Natural killer cell (primary cell): ENCODE measurements around the gene ARL14EPL. TPM values are rescaled to one million over a fixed set of nuclear protein-coding genes. Genes with fewer than 3 reads are reported as not detected.
"Not testable (repeated sequence)": the region's sequence is repeated elsewhere in the genome, so short reads cannot be mapped to it uniquely, and the experiment has no call there.

Experiments
- ATAC-seq, 3 donors: fragments of 150-1000 bp in 2 of 3; fragments of 200-7000 bp in 1 of 3; cut with Tn5 transposase; 1 replicate in 1 of 3; 2 replicates in 2 of 3; pipeline ENCODE4 v1.10.0; 2021; ENCODE audit warnings: mild to moderate bottlenecking in 2 of 3, moderate library complexity in 2 of 3
- DNase-seq, 2 donors: peaks; one replicate each; pipeline versions ENCODE4 v3.0.0 to v3.0.0-alpha.2; 2013 to 2021; ENCODE audit warnings: mixed read lengths in 1 of 2
- H3K27ac ChIP-seq: one replicate; pipeline ENCODE4 v1.5.1; 2013; ENCODE audit warnings: mild to moderate bottlenecking, low read length
- H3K27me3 ChIP-seq: one replicate; pipeline ENCODE4 v1.6.1; 2013; ENCODE audit warnings: low read length; ENCODE audit not compliant: control insufficient read depth, insufficient read depth
- H3K36me3 ChIP-seq: one replicate; pipeline ENCODE4 v1.6.1; 2013; ENCODE audit warnings: low read length; ENCODE audit not compliant: control insufficient read depth, insufficient read depth
- H3K4me1 ChIP-seq: one replicate; pipeline ENCODE4 v1.6.1; 2013; ENCODE audit warnings: low read length; ENCODE audit not compliant: control insufficient read depth, insufficient read depth
- H3K4me3 ChIP-seq: one replicate; pipeline ENCODE4 v1.5.1; 2013; ENCODE audit warnings: low read length
- H3K9me3 ChIP-seq: one replicate; pipeline ENCODE4 v1.6.1; 2013; ENCODE audit warnings: low read length; ENCODE audit not compliant: control insufficient read depth, insufficient read depth
- H3K27ac Mint-ChIP-seq, 2 donors: one replicate each; pipeline ENCODE4 v1.8.0; 2022; ENCODE audit warnings: mild to moderate bottlenecking in 2 of 2, mixed read lengths in 2 of 2, moderate library complexity in 1 of 2
- H3K27me3 Mint-ChIP-seq, 2 donors: one replicate each; pipeline ENCODE4 v1.8.0; 2022; ENCODE audit warnings: low read depth in 2 of 2, mixed read lengths in 2 of 2
- H3K36me3 Mint-ChIP-seq: one replicate; pipeline ENCODE4 v1.8.0; 2022; ENCODE audit warnings: mixed read lengths
- H3K4me1 Mint-ChIP-seq, 2 donors: one replicate each; pipeline ENCODE4 v1.8.0; 2022; ENCODE audit warnings: mixed read lengths in 2 of 2
- H3K4me3 Mint-ChIP-seq: one replicate; pipeline ENCODE4 v1.8.0; 2022; ENCODE audit warnings: mild to moderate bottlenecking, moderate library complexity, mixed read lengths
- H3K9me3 Mint-ChIP-seq, 2 donors: one replicate each; pipeline ENCODE4 v1.8.0; 2022; ENCODE audit warnings: mixed read lengths in 2 of 2
- CTCF ChIP-seq: fragments of 200-600 bp; IDR thresholded peaks from one replicate; pipeline ENCODE4 v1.8.0; 2022; ENCODE audit warnings: antibody characterized with exemption
- WGBS: methylation state at CpG from one replicate; pipeline ENCODE4 v1.1.7; 2013; ENCODE audit warnings: missing lambda C conversion rate; ENCODE audit not compliant: insufficient coverage; 5-methylcytosine and 5-hydroxymethylcytosine counted together
- intact Hi-C: fragments of 100-400 bp; cut with micrococcal nuclease; formaldehyde crosslinking; loops from one replicate; pipeline ENCODE4 v1.14.2; 2022
- total RNA-seq, 4 donors: library from RNA; stranded (reverse); fragments of 120-200 nt in 1 of 4; gene quantifications; one replicate each; pipeline versions ENCODE4 v1.2.3 to v1.2.4, GENCODE V29; 2013 to 2022

Gene ARL14EPL
- total RNA-seq, 3 donors from 2014 or later (not counting 1 experiment from before 2014, with no cell fraction given), result not detected

DNA sequence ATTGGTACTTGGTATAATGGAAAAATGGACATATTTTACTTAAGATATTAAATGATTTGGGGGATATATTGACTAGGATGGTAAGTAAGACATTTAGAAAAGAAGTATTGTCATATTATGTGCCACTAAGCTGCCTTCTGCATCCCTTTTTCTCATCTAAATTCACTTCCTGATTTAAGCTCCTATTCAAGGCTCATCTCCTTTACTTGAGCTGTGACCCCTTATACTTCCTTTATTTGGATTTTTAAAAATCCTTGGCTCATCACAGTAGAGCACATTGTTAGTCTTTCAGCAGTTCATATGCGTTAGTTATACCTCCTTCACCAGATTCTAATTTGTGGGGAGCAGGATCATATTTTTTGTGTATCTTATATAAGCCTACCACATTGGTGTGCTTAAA lies 59.1 kb downstream of the ARL14EPL start:
- no peak for ATAC-seq

GRCh38 chr5:116097301-116097700 lies 65.0 kb downstream of the ARL14EPL start:
- Mint-ChIP-seq H3K36me3 (peaks cover 31% of the 10 kb centered on the region), H3K27me3 (no peaks in the 10 kb centered on the region), H3K4me3 (no peak overlapping the region), H3K27ac (no peak overlapping the region), H3K4me1 (no peaks in the 10 kb centered on the region), H3K9me3 (no peaks in the 10 kb centered on the region)
- ATAC-seq, result no peak
- no peak for DNase-seq
- Histone ChIP-seq H3K9me3 (no peaks in the 10 kb centered on the region), H3K4me1 (no peaks in the 10 kb centered on the region), H3K27ac (no peak overlapping the region), H3K4me3 (no peak overlapping the region), H3K27me3 (no peaks in the 10 kb centered on the region), H3K36me3 (peaks cover 43% of the 10 kb centered on the region)
- intact Hi-C loops, result no loop called here
- WGBS, result 95% methylated on average over 2 of the region's 4 CpGs
- TF ChIP-seq CTCF, result no peak

More for the DNA sequence above, 59.1 kb downstream of the ARL14EPL start:
- no peak for DNase-seq
- Histone ChIP-seq H3K9me3 (no peaks in the 10 kb centered on the region), H3K4me3 (no peak overlapping the region), H3K27me3 (no peaks in the 10 kb centered on the region), H3K4me1 (no peaks in the 10 kb centered on the region), H3K27ac (no peak overlapping the region), H3K36me3 (peaks cover 42% of the 10 kb centered on the region)
- Mint-ChIP-seq H3K27me3 (no peaks in the 10 kb centered on the region), H3K4me3 (no peak overlapping the region), H3K36me3 (peaks cover 26% of the 10 kb centered on the region), H3K27ac (peak overlapping the region in 1 of 2 donors; percentile 45), H3K9me3 (no peaks in the 10 kb centered on the region), H3K4me1 (peaks cover 5 to 8% of the 10 kb centered on the region in 2 donors)
- intact Hi-C loops, result no loop called here
- no CpG with 5 or more reads among the region's 1 CpG for WGBS
- no peak for TF ChIP-seq CTCF

- H3K4me3 ChIP-seq, result no peak overlapping the region
- no peak overlapping the region for H3K27ac ChIP-seq
- WGBS, result 43% methylated on average over 1 of the region's 2 CpGs
- Mint-ChIP-seq H3K36me3 (peaks cover 18% of the 10 kb centered on the region), H3K27me3 (no peaks in the 10 kb centered on the region), H3K4me3 (no peak overlapping the region), H3K27ac (no peak overlapping the region), H3K4me1 (peaks cover 0 to under 1% of the 10 kb centered on the region in 2 donors), H3K9me3 (no peaks in the 10 kb centered on the region)
- H3K36me3 ChIP-seq, result peaks cover 27% of the 10 kb centered on the region
- no peaks in the 10 kb centered on the region for H3K4me1 ChIP-seq
- intact Hi-C loops, result no loop called here
- no peaks in the 10 kb centered on the region for H3K9me3 ChIP-seq
- no peak for DNase-seq
- no peak for ATAC-seq
- no peak for TF ChIP-seq CTCF
- H3K27me3 ChIP-seq, result no peaks in the 10 kb centered on the region
These were observed 66.7 kb downstream of the ARL14EPL start for GRCh38 chr5:116098998-116099397.

GRCh38 chr5:116104941-116105340 lies 72.7 kb downstream of the ARL14EPL start:
- DNase-seq, H3K9me3 ChIP-seq, ATAC-seq, H3K27ac Mint-ChIP-seq, H3K27ac ChIP-seq, H3K4me1 ChIP-seq, H3K27me3 Mint-ChIP-seq, intact Hi-C loops, H3K4me3 ChIP-seq, H3K4me3 Mint-ChIP-seq, H3K27me3 ChIP-seq, H3K36me3 Mint-ChIP-seq, H3K36me3 ChIP-seq, H3K9me3 Mint-ChIP-seq: not testable (repeated sequence)
- 100% methylated on average over 2 of the region's 2 CpGs for WGBS
- peaks cover 24 to 41% of the 10 kb centered on the region in 2 donors for H3K4me1 Mint-ChIP-seq

Other genes with a start within 250 kb of the ARL14EPL start
- gene CDO1, start 215.8 kb upstream of the ARL14EPL start, total RNA-seq, result not detected
- gene ATG12, start 190.9 kb upstream of the ARL14EPL start, total RNA-seq, result 100 to 1,000 TPM in 1 of 3 donors, 10 to 100 TPM in 2; 88.9 to 108 (median 92.9) TPM
- gene AP3S1, start 190.5 kb upstream of the ARL14EPL start, total RNA-seq, result 10 to 100 TPM; 35.5 to 57.9 (median 37.1) TPM
- under 1 TPM in 1 of 3 donors, not detected in 2; 0.77 TPM for gene LVRN, start 70.0 kb upstream of the ARL14EPL start, total RNA-seq
- 10 to 100 TPM; 28.7 to 41.1 (median 35.1) TPM for gene COMMD10, start 52.6 kb downstream of the ARL14EPL start, total RNA-seq